Measurements from ENCODE around the gene SORCS1. TPM values are rescaled to one million over a fixed set of nuclear protein-coding genes. Genes with fewer than 3 reads are reported as not detected.

The SORCS1 gene
- polyA plus RNA-seq, 1 of the 3 experiments (the other 2 are of a cell fraction), result 0.66 TPM

DNA sequence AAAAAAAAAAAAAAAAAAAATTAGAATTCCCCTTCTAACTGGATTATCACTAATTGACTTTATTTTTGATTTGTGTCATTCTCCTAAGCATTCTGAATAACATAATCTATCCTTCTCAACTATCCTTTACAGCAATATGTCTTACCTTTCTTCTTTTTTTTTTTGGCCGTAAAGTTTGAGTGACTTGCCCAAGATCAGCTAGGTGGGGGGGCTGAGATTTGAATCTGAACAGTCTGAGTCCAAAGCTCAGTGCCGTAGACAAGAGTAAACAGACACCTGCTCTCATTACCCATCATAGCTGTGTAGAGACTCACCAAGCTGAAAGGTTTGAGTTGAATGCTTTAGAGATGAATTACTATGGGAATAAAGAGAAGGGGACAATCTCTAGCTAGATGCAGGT, 192.1 kb downstream of the SORCS1 start:
- Histone ChIP-seq H2AFZ (ENCODE audit: low read depth) (no peak overlapping the region), H3F3A (replicated peaks; ENCODE audit: insufficient read depth) (no peaks in the 10 kb centered on the region), H3K4me2 (no peak overlapping the region), H4K20me1 (ENCODE audit: insufficient read depth) (no peaks in the 10 kb centered on the region), H3K27ac (ENCODE audit: low read depth in 2 of 2, low read length in 1 of 2) (no peak overlapping the region), H3K9ac (no peak overlapping the region), H3K36me3 (replicated peaks in 1 of 2; ENCODE audit: control insufficient read depth in 1 of 2, insufficient read depth in 2 of 2, low read length in 1 of 2) (no peaks in the 10 kb centered on the region), H3K4me1 (ENCODE audit: control insufficient read depth in 1 of 2, insufficient read depth in 2 of 2, low read depth in 1 of 2, low read length in 1 of 2) (peaks cover 0 to 3% of the 10 kb centered on the region in 2 experiments; a peak in 2 of 4 replicates), H3K9me3 (no peaks in the 10 kb centered on the region), H3K79me2 (ENCODE audit: insufficient read depth) (no peaks in the 10 kb centered on the region), H3K9me2 (no peaks in the 10 kb centered on the region), H3K27me3 (ENCODE audit: insufficient read depth) (no peaks in the 10 kb centered on the region), H3K4me3 (ENCODE audit: low read depth in 2 of 2, low read length in 1 of 2) (no peak overlapping the region)
- ChIA-PET CTCF (interaction anchor here (0.6 to 1.2 kb wide), 2 partner anchors 191 to 261 kb away, joined by 3 read pairs; no protein-coding TSS in a partner anchor), POLR2A (interaction anchor here (0.6 kb wide), 1 partner anchor 84 kb away, joined by 4 read pairs; no protein-coding TSS in a partner anchor)
- 69% methylated on average over 2 of the region's 2 CpGs for WGBS (ENCODE audit: low lambda C conversion rate)
- TF ChIP-seq RAD21 (IDR thresholded peaks at IDR 0.05; ENCODE audit: low read length) (no peak), FOXM1 (IDR thresholded peaks at IDR 0.05; ENCODE audit: low read depth) (no peak), FOXJ3 (CRISPR knock-in tag; IDR thresholded peaks at IDR 0.05) (no peak), RCOR1 (IDR thresholded peaks at IDR 0.05; ENCODE audit: low read length) (no peak), EZH2phosphoT487 (IDR thresholded peaks at IDR 0.05; ENCODE audit: borderline replicate concordance, low read depth) (no peak), CHD2 (IDR thresholded peaks at IDR 0.05; ENCODE audit: low read length, partially characterized antibody) (no peak), TAF1 (IDR thresholded peaks at IDR 0.05; ENCODE audit: borderline replicate concordance, low read depth, low read length) (no peak), GABPA (IDR thresholded peaks at IDR 0.05; ENCODE audit: low read depth) (no peak), NFIC (IDR thresholded peaks at IDR 0.05; ENCODE audit: borderline replicate concordance) (no peak), NRF1 (IDR thresholded peaks at IDR 0.05; ENCODE audit: low read depth, low read length) (no peak), MEF2A (IDR thresholded peaks at IDR 0.05; ENCODE audit: borderline replicate concordance, low read depth) (no peak), YY1 (IDR thresholded peaks at IDR 0.05; ENCODE audit: low read depth) (no peak), MXI1 (IDR thresholded peaks at IDR 0.05; ENCODE audit: low read depth, low read length) (no peak), TCF12 (IDR thresholded peaks at IDR 0.05) (no peak)
- TF ChIP-seq, protein P1, sequence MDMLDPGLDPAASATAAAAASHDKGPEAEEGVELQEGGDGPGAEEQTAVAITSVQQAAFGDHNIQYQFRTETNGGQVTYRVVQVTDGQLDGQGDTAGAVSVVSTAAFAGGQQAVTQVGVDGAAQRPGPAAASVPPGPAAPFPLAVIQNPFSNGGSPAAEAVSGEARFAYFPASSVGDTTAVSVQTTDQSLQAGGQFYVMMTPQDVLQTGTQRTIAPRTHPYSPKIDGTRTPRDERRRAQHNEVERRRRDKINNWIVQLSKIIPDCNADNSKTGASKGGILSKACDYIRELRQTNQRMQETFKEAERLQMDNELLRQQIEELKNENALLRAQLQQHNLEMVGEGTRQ (IDR thresholded peaks at IDR 0.05; ENCODE audit: borderline replicate concordance, low read depth, low read length), result no peak
- TF ChIP-seq, protein P2, sequence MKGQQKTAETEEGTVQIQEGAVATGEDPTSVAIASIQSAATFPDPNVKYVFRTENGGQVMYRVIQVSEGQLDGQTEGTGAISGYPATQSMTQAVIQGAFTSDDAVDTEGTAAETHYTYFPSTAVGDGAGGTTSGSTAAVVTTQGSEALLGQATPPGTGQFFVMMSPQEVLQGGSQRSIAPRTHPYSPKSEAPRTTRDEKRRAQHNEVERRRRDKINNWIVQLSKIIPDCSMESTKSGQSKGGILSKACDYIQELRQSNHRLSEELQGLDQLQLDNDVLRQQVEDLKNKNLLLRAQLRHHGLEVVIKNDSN (IDR thresholded peaks at IDR 0.05; ENCODE audit: borderline replicate concordance, low read depth), result no peak
- no peak for DNase-seq

DNA sequence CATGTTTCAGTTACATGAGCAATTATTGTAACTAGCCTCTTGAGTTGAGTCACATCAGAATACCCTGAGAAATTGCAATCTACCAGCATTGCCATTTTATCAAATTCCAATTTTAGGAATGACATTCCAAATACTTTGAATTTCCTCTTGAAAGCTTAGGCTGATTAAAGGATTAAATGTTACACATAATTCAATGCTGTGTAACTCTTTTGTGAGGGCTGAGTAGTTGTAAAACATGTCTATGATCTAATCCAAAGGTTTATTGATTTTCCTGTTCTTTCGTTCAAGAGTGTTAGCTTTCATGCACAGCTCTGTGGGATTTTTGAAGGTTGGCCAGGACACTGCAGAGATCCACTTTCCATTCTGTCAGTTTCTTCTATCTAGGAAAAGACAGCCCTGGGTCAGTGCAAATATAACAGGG, 193.1 kb downstream of the SORCS1 start:
- H3K4me1 ChIP-seq (ENCODE audit: control insufficient read depth in 1 of 2, insufficient read depth in 2 of 2, low read depth in 1 of 2, low read length in 1 of 2), result peaks cover 0 to 5% of the 10 kb centered on the region in 2 experiments; a peak in 2 of 4 replicates
- no peak overlapping the region for H2AFZ ChIP-seq (ENCODE audit: low read depth)
- H3K9me3 ChIP-seq, result no peaks in the 10 kb centered on the region
- no peak overlapping the region for H3K4me2 ChIP-seq
- CTCF ChIA-PET, result interaction anchor here (1.2 kb wide), 1 partner anchor 192 kb away, joined by 3 read pairs; no protein-coding TSS in a partner anchor
- H3K9ac ChIP-seq, result no peak overlapping the region
- H3F3A ChIP-seq (replicated peaks; ENCODE audit: insufficient read depth), result no peaks in the 10 kb centered on the region
- no peaks in the 10 kb centered on the region for H4K20me1 ChIP-seq (ENCODE audit: insufficient read depth)
- POLR2A ChIA-PET, result interaction anchor here (0.6 kb wide), 1 partner anchor 85 kb away, joined by 4 read pairs; no protein-coding TSS in a partner anchor
- TF ChIP-seq, protein P1 (IDR thresholded peaks at IDR 0.05; ENCODE audit: borderline replicate concordance, low read depth, low read length), result no peak
- TF ChIP-seq FOXJ3 (CRISPR knock-in tag; IDR thresholded peaks at IDR 0.05) (no peak), YY1 (IDR thresholded peaks at IDR 0.05; ENCODE audit: low read depth) (no peak), JUND (IDR thresholded peaks at IDR 0.05) (no peak), NFIC (IDR thresholded peaks at IDR 0.05; ENCODE audit: borderline replicate concordance) (no peak), MEF2A (IDR thresholded peaks at IDR 0.05; ENCODE audit: borderline replicate concordance, low read depth) (no peak), FOSL2 (IDR thresholded peaks at IDR 0.05; ENCODE audit: borderline replicate concordance, low read depth) (no peak), SMC3 (IDR thresholded peaks at IDR 0.05; ENCODE audit: low read depth, low read length) (no peak)
- TF ChIP-seq, protein P3, sequence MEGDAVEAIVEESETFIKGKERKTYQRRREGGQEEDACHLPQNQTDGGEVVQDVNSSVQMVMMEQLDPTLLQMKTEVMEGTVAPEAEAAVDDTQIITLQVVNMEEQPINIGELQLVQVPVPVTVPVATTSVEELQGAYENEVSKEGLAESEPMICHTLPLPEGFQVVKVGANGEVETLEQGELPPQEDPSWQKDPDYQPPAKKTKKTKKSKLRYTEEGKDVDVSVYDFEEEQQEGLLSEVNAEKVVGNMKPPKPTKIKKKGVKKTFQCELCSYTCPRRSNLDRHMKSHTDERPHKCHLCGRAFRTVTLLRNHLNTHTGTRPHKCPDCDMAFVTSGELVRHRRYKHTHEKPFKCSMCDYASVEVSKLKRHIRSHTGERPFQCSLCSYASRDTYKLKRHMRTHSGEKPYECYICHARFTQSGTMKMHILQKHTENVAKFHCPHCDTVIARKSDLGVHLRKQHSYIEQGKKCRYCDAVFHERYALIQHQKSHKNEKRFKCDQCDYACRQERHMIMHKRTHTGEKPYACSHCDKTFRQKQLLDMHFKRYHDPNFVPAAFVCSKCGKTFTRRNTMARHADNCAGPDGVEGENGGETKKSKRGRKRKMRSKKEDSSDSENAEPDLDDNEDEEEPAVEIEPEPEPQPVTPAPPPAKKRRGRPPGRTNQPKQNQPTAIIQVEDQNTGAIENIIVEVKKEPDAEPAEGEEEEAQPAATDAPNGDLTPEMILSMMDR (IDR thresholded peaks at IDR 0.05), result no peak
- TF ChIP-seq, protein P4, sequence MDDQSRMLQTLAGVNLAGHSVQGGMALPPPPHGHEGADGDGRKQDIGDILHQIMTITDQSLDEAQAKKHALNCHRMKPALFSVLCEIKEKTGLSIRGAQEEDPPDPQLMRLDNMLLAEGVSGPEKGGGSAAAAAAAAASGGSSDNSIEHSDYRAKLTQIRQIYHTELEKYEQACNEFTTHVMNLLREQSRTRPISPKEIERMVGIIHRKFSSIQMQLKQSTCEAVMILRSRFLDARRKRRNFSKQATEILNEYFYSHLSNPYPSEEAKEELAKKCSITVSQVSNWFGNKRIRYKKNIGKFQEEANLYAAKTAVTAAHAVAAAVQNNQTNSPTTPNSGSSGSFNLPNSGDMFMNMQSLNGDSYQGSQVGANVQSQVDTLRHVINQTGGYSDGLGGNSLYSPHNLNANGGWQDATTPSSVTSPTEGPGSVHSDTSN (IDR thresholded peaks at IDR 0.05), result no peak
- 24% methylated on average over 1 of the region's 1 CpG for WGBS (ENCODE audit: low lambda C conversion rate)
- H3K4me3 ChIP-seq (ENCODE audit: low read depth in 2 of 2, low read length in 1 of 2), result no peak overlapping the region
- no peaks in the 10 kb centered on the region for H3K79me2 ChIP-seq (ENCODE audit: insufficient read depth)
- no peaks in the 10 kb centered on the region for H3K36me3 ChIP-seq (replicated peaks in 1 of 2; ENCODE audit: control insufficient read depth in 1 of 2, insufficient read depth in 2 of 2, low read length in 1 of 2)
- DNase-seq, result no peak
- no peaks in the 10 kb centered on the region for H3K27me3 ChIP-seq (ENCODE audit: insufficient read depth)
- no peaks in the 10 kb centered on the region for H3K9me2 ChIP-seq
- H3K27ac ChIP-seq (ENCODE audit: low read depth in 2 of 2, low read length in 1 of 2), result no peak overlapping the region
